GM21381 (cell line): ENCODE data around the gene ATE1.

ENCODE experiments used
- ATAC-seq: cut with Tn5 transposase; IDR thresholded peaks from one replicate; pipeline ENCODE4 v1.9.1; 2021; ENCODE audit warnings: mild to moderate bottlenecking, moderate library complexity; ENCODE audit not compliant: unreplicated experiment

ATE1 gene

GRCh38 chr10:121879476-121879875 is 48.4 kb downstream of the ATE1 start:
- ATAC-seq = no peak

GRCh38 chr10:121873236-121873635 is 54.6 kb downstream of the ATE1 start:
- no peak for ATAC-seq

- ATAC-seq = no peak
These were observed 57.4 kb downstream of the ATE1 start for GRCh38 chr10:121870413-121870812.

- ATAC-seq = no peak
These were observed 62.3 kb downstream of the ATE1 start for GRCh38 chr10:121865554-121865953.

GRCh38 chr10:121864653-121865052 is 63.2 kb downstream of the ATE1 start:
- ATAC-seq = no peak

GRCh38 chr10:121864168-121864567 is 63.7 kb downstream of the ATE1 start:
- no peak for ATAC-seq

- no peak for ATAC-seq
These were observed 65.2 kb downstream of the ATE1 start for GRCh38 chr10:121862649-121863048.

GRCh38 chr10:121862042-121862441 is 65.8 kb downstream of the ATE1 start:
- ATAC-seq = no peak

GRCh38 chr10:121860810-121861209 is 67.0 kb downstream of the ATE1 start:
- no peak for ATAC-seq

- ATAC-seq = no peak
These were observed 72.9 kb downstream of the ATE1 start for GRCh38 chr10:121854809-121855445.

- no peak for ATAC-seq
These were observed 73.9 kb downstream of the ATE1 start for GRCh38 chr10:121853950-121854349.

GRCh38 chr10:121851786-121852185 is 76.0 kb downstream of the ATE1 start:
- ATAC-seq = no peak

GRCh38 chr10:121848082-121848481 is 79.7 kb downstream of the ATE1 start:
- ATAC-seq = no peak

- no peak for ATAC-seq
These were observed 81.3 kb downstream of the ATE1 start for GRCh38 chr10:121846555-121846954.

GRCh38 chr10:121845044-121845784 is 82.6 kb downstream of the ATE1 start:
- ATAC-seq = peak; percentile 98

- ATAC-seq = no peak
These were observed 83.3 kb downstream of the ATE1 start for GRCh38 chr10:121844537-121844936.

GRCh38 chr10:121843379-121843778 is 84.5 kb downstream of the ATE1 start:
- ATAC-seq = no peak

GRCh38 chr10:121841862-121842261 is 86.0 kb downstream of the ATE1 start:
- ATAC-seq = no peak

- ATAC-seq = no peak
These were observed 88.9 kb downstream of the ATE1 start for GRCh38 chr10:121838931-121839330.

GRCh38 chr10:121838149-121838548 is 89.7 kb downstream of the ATE1 start:
- no peak for ATAC-seq

- no peak for ATAC-seq
These were observed 91.7 kb downstream of the ATE1 start for GRCh38 chr10:121836171-121836570.

- ATAC-seq = no peak
These were observed 92.5 kb downstream of the ATE1 start for GRCh38 chr10:121835376-121835775.

GRCh38 chr10:121834757-121835156 is 93.1 kb downstream of the ATE1 start:
- no peak for ATAC-seq
